GM21447 (cell line): ENCODE data around the gene STOML3.

Experiments used
- ATAC-seq: cut with Tn5 transposase; IDR thresholded peaks from one replicate; pipeline ENCODE4 v1.9.1; 2021; ENCODE audit not compliant: unreplicated experiment

STOML3 gene

DNA sequence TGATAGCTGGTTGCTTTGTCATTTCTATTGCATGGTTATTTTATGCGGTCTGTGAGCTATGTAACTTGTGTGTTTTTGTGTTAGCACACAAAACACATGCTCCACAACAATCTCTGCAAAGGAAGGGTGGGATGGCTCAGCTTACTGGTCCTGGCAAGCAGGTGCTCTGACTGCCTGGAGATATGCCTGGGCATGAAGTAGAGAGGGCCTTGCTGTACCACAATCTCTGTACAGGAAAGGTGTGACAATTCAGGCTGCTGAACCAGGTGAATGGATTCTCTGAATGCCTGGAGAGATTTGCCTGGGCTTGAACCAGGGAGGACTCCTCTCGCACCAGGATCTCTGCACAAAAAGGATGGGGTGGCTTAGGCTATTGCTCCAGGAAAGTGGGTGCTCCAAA, 69.5 kb downstream of the STOML3 start:
- ATAC-seq, result no peak
